H1 (cell line): Measurements from ENCODE around the gene CAPZA2. TPM values are rescaled to one million over a fixed set of nuclear protein-coding genes. Genes with fewer than 3 reads are reported as not detected.

ENCODE experiments used
- CTCF ChIA-PET: fragments of 300-600 bp; sonication (Branson Sonifier 250); formaldehyde crosslinking; loops from one replicate; lab custom pipeline; 2021; ENCODE audit not compliant: partially characterized antibody; lab: Charles Lee
- POLR2A ChIA-PET: fragments of 300-600 bp; sonication (Branson Sonifier 250); formaldehyde crosslinking; loops from one replicate; lab custom pipeline; 2021; ENCODE audit warnings: inconsistent platforms; ENCODE audit not compliant: partially characterized antibody; lab: Charles Lee
- DNase-seq, 2 experiments: peaks; one replicate each; pipeline versions ENCODE4 v3.0.0 to v3.0.0-alpha.2; 2010 to 2022; ENCODE audit warnings: low spot score in 2 of 2, low read depth in 1 of 2, mixed read lengths in 1 of 2
- FAIRE-seq: peaks from 2 replicates; lab custom pipeline; 2011; peaks lifted over from hg19 to GRCh38; lab: Jason Lieb, UNC
- H2AFZ ChIP-seq: 2 replicates; pipeline ENCODE4 v1.8.1; 2012; ENCODE audit warnings: low read length, inconsistent platforms
- H2AK5ac ChIP-seq: 2 replicates; pipeline ENCODE4 v1.6.1; 2013; ENCODE audit warnings: low read depth, low read length
- H2BK120ac ChIP-seq: replicated peaks from 2 replicates; pipeline ENCODE3; 2013; ENCODE audit warnings: low read depth, low read length, inconsistent platforms
- H2BK12ac ChIP-seq: 2 replicates; pipeline ENCODE4 v1.6.1; 2013; ENCODE audit warnings: low read depth, low read length
- H2BK15ac ChIP-seq: 2 replicates; pipeline ENCODE4 v1.6.1; 2013; ENCODE audit warnings: low read length
- H2BK20ac ChIP-seq: 2 replicates; pipeline ENCODE4 v1.6.1; 2013; ENCODE audit warnings: low read length
- H2BK5ac ChIP-seq: 2 replicates; pipeline ENCODE4 v1.6.1; 2013; ENCODE audit warnings: low read depth, low read length
- H3K14ac ChIP-seq: 2 replicates; pipeline ENCODE4 v1.6.1; 2013; ENCODE audit warnings: inconsistent platforms; ENCODE audit not compliant: insufficient read length
- H3K18ac ChIP-seq: 2 replicates; pipeline ENCODE4 v1.6.1; 2013; ENCODE audit warnings: low read length; ENCODE audit errors: extremely low read depth
- H3K23ac ChIP-seq: 2 replicates; pipeline ENCODE4 v1.6.1; 2013; ENCODE audit warnings: inconsistent platforms; ENCODE audit not compliant: insufficient read length
- H3K23me2 ChIP-seq: 2 replicates; pipeline ENCODE4 v1.6.1; 2013; ENCODE audit warnings: low read depth, low read length
- H3K27ac ChIP-seq: 2 replicates; pipeline ENCODE4 v1.6.1; 2011; ENCODE audit warnings: low read depth, low read length, inconsistent platforms
- H3K27me3 ChIP-seq, 4 experiments: replicated peaks in 1 of 4; 1 replicate in 1 of 4; 2 replicates in 3 of 4; pipeline versions ENCODE4 v1.6.1 to v1.8.1; 2011 to 2013; ENCODE audit warnings: low read length in 3 of 4, mild to moderate bottlenecking in 3 of 4, inconsistent platforms in 2 of 4, mixed read lengths in 2 of 4, moderate library complexity in 1 of 4; ENCODE audit not compliant: control insufficient read depth in 3 of 4, insufficient read depth in 3 of 4; ENCODE audit errors: extremely low read depth in 1 of 4
- H3K36me3 ChIP-seq, 4 experiments: 2 replicates each; pipeline versions ENCODE4 v1.6.1 to v1.8.1; 2011 to 2013; ENCODE audit warnings: mild to moderate bottlenecking in 4 of 4, low read length in 3 of 4, moderate library complexity in 2 of 4, control low read depth in 1 of 4, inconsistent platforms in 1 of 4; ENCODE audit not compliant: insufficient read depth in 4 of 4, control insufficient read depth in 2 of 4
- H3K4ac ChIP-seq: replicated peaks from 2 replicates; pipeline ENCODE3; 2013; ENCODE audit warnings: low read length, low read depth, mixed read lengths, inconsistent platforms; ENCODE audit not compliant: insufficient read length
- H3K4me1 ChIP-seq, 4 experiments: replicated peaks in 1 of 4; 1 replicate in 1 of 4; 2 replicates in 3 of 4; pipeline versions ENCODE4 v1.6.1 to v1.8.1; 2011 to 2013; ENCODE audit warnings: low read length in 3 of 4, inconsistent platforms in 2 of 4, mixed read lengths in 1 of 4; ENCODE audit not compliant: insufficient read depth in 4 of 4, control insufficient read depth in 3 of 4
- H3K4me2 ChIP-seq, 2 experiments: 2 replicates each; pipeline versions ENCODE4 v1.6.1 to v1.8.1; 2011 to 2013; ENCODE audit warnings: low read depth in 2 of 2, low read length in 2 of 2, control low read depth in 1 of 2, inconsistent platforms in 1 of 2, mild to moderate bottlenecking in 1 of 2; ENCODE audit not compliant: insufficient read depth in 1 of 2
- H3K4me3 ChIP-seq, 4 experiments: fragments of 200-600, 300-600 bp in 1 of 4; sonication (generic), shearing (Covaris generic), sonication (Bioruptor Twin) in 1 of 4; 2 replicates each; pipeline versions ENCODE4 v1.5.1 to v1.8.1; 2011 to 2016; ENCODE audit warnings: low read length in 4 of 4, low read depth in 3 of 4, control low read depth in 2 of 4, inconsistent platforms in 2 of 4, mild to moderate bottlenecking in 2 of 4, mixed read lengths in 1 of 4, moderate library complexity in 1 of 4; ENCODE audit not compliant: insufficient read depth in 2 of 4; ENCODE audit errors: extremely low read depth in 1 of 4
- H3K56ac ChIP-seq: replicated peaks from 2 replicates; pipeline ENCODE3; 2013; ENCODE audit warnings: low read depth, mild to moderate bottlenecking, mixed read lengths, low read length, inconsistent platforms; ENCODE audit not compliant: insufficient read length
- H3K79me1 ChIP-seq: 2 replicates; pipeline ENCODE4 v1.6.1; 2013; ENCODE audit warnings: low read depth, low read length, control low read depth
- H3K79me2 ChIP-seq, 2 experiments: 2 replicates each; pipeline versions ENCODE4 v1.6.1 to v1.8.1; 2012 to 2013; ENCODE audit warnings: low read length in 2 of 2, mild to moderate bottlenecking in 2 of 2, inconsistent platforms in 1 of 2; ENCODE audit not compliant: insufficient read depth in 2 of 2, control insufficient read depth in 1 of 2
- H3K9ac ChIP-seq, 4 experiments: replicated peaks in 1 of 4; 1 replicate in 1 of 4; 2 replicates in 3 of 4; pipeline versions ENCODE4 v1.6.1 to v1.8.1; 2011 to 2013; ENCODE audit warnings: low read depth in 3 of 4, low read length in 3 of 4, control low read depth in 2 of 4, mild to moderate bottlenecking in 2 of 4, moderate library complexity in 2 of 4, inconsistent platforms in 1 of 4; ENCODE audit errors: extremely low read depth in 1 of 4
- H3K9me3 ChIP-seq, 2 experiments: 2 replicates each; pipeline versions ENCODE4 v1.6.1 to v1.8.1; 2012 to 2013; ENCODE audit warnings: mild to moderate bottlenecking in 2 of 2, moderate library complexity in 2 of 2, control low read depth in 1 of 2, inconsistent platforms in 1 of 2, low read depth in 1 of 2, low read length in 1 of 2, mixed read lengths in 1 of 2; ENCODE audit not compliant: insufficient read depth in 2 of 2
- H4K20me1 ChIP-seq, 2 experiments: replicated peaks in 1 of 2; 2 replicates each; pipeline versions ENCODE3 to v1.8.1; 2011 to 2013; ENCODE audit warnings: inconsistent platforms in 2 of 2, low read length in 2 of 2, mild to moderate bottlenecking in 1 of 2; ENCODE audit not compliant: insufficient read depth in 2 of 2, control insufficient read depth in 1 of 2
- H4K5ac ChIP-seq: 2 replicates; pipeline ENCODE4 v1.6.1; 2013; ENCODE audit warnings: low read length, low read depth, mixed read lengths, inconsistent platforms; ENCODE audit not compliant: insufficient read length
- H4K8ac ChIP-seq: 2 replicates; pipeline ENCODE4 v1.8.0; 2013; ENCODE audit warnings: mild to moderate bottlenecking, moderate library complexity, low read length, inconsistent platforms; ENCODE audit not compliant: insufficient read depth; ENCODE audit errors: extremely low read depth
- H4K91ac ChIP-seq: replicated peaks from 2 replicates; pipeline ENCODE3; 2013; ENCODE audit warnings: low read length, mixed read lengths, inconsistent platforms; ENCODE audit not compliant: insufficient read length
- ATF2 ChIP-seq: IDR thresholded peaks from 2 replicates; pipeline ENCODE4 v1.6.1; 2012; ENCODE audit warnings: low read length, inconsistent platforms
- ATF3 ChIP-seq: IDR thresholded peaks from 2 replicates; pipeline ENCODE4 v1.6.1; 2011; ENCODE audit warnings: low read depth, mild to moderate bottlenecking, low read length; ENCODE audit not compliant: insufficient read depth
- BACH1 ChIP-seq: IDR thresholded peaks from 2 replicates; pipeline ENCODE4 v1.6.1; 2012; ENCODE audit warnings: low read length, improper control_type of control experiment
- E2F6 ChIP-seq: IDR thresholded peaks from 2 replicates; pipeline ENCODE4 v1.6.1; 2012; ENCODE audit warnings: inconsistent platforms
- KDM1A ChIP-seq: fragments of 200-600, 300-600 bp; sonication (generic); IDR thresholded peaks from 2 replicates; pipeline ENCODE4 v1.7.1; 2016; ENCODE audit warnings: mild to moderate bottlenecking, low read length, borderline replicate concordance
- POU5F1 ChIP-seq: IDR thresholded peaks from 2 replicates; pipeline ENCODE4 v1.6.1; 2011; ENCODE audit warnings: low read depth, mild to moderate bottlenecking, low read length, moderate library complexity
- RNF2 ChIP-seq: fragments of 200-900, 300-1000 bp; sonication (generic); IDR thresholded peaks from 2 replicates; pipeline ENCODE4 v1.7.1; 2016; ENCODE audit warnings: borderline replicate concordance, low read depth, mild to moderate bottlenecking, antibody characterized with exemption, low read length; ENCODE audit not compliant: poor library complexity, severe bottlenecking; ENCODE audit errors: missing control alignments
- SP1 ChIP-seq: IDR thresholded peaks from 2 replicates; pipeline ENCODE4 v1.6.1; 2011; ENCODE audit warnings: low read depth, low read length
- TCF12 ChIP-seq: IDR thresholded peaks from 2 replicates; pipeline ENCODE4 v1.6.1; 2011; ENCODE audit warnings: low read depth, mild to moderate bottlenecking, low read length
- ZNF274 ChIP-seq: IDR thresholded peaks from 2 replicates; pipeline ENCODE4 v1.7.0; 2012; ENCODE audit warnings: low read length, borderline replicate concordance; ENCODE audit errors: extremely low read depth
- WGBS, 2 experiments: shearing (Covaris generic) in 1 of 2; methylation state at CpG; one replicate each; pipeline versions ENCODE4 v1.1.6 to v1.1.7; 2013 to 2015; ENCODE audit warnings: low lambda C conversion rate in 2 of 2, mixed read lengths in 2 of 2, inconsistent platforms in 1 of 2, low coverage in 1 of 2, missing lambda C conversion rate in 1 of 2; ENCODE audit not compliant: insufficient replicate concordance in 2 of 2, insufficient coverage in 1 of 2, insufficient read length in 1 of 2; ENCODE audit errors: extremely low coverage in 1 of 2, missing lambda C conversion rate in 1 of 2; 5-methylcytosine and 5-hydroxymethylcytosine counted together
- polyA plus RNA-seq, 7 experiments: library from polyadenylated mRNA; depleted of rRNA in 3 of 7; stranded (reverse) in 5 of 7; unstranded in 2 of 7; fragments of >200 nt in 5 of 7; fragments of 200-250 nt in 2 of 7; gene quantifications; 1 replicate in 5 of 7; 2 replicates in 1 of 7; 4 replicates in 1 of 7; pipeline versions ENCODE4 v1.2.1 to v1.2.3, GENCODE V29; 2011 to 2013; ENCODE audit warnings: missing spikeins in 2 of 7, mixed read lengths in 2 of 7
- total RNA-seq: library from RNA; stranded (reverse); fragmentation: NEBNext Ultra II Directional; extraction: Animal tissue kit (Norgen Biotek cat#: 25700); gene quantifications from 2 replicates; pipeline ENCODE4 v1.2.1, GENCODE V29; 2021

CAPZA2 gene
- total and polyA plus RNA-seq, 2 of the 8 experiments (the other 6 are each of a cell fraction or from before 2014, with no cell fraction given), result 33.2 to 145 TPM

- DNase-seq (no peak), FAIRE-seq (no peak)
- no peak overlapping the region for H3K9ac ChIP-seq
- H3K56ac ChIP-seq, result no peak overlapping the region
- POLR2A ChIA-PET, result interaction anchor here (1.7 kb wide), 1 partner anchor 8 kb away, joined by 6 read pairs; no protein-coding TSS in a partner anchor
- no peak overlapping the region for H4K5ac ChIP-seq
- no peaks in the 10 kb centered on the region for H3K4me1 ChIP-seq
- H3K27ac ChIP-seq, result no peak overlapping the region
- no peak overlapping the region for H3K4me3 ChIP-seq
- H2BK12ac ChIP-seq, result no peak overlapping the region
- no peak overlapping the region for H3K4me2 ChIP-seq
- no peak overlapping the region for H2BK120ac ChIP-seq
- no peak overlapping the region for H2BK20ac ChIP-seq
- 92% methylated on average over 1 of the region's 1 CpG; no CpG with 5 or more reads in 1 of the 2 experiments for WGBS, 2 experiments
- H4K20me1 ChIP-seq, result no peaks in the 10 kb centered on the region
- no peak overlapping the region for H2BK15ac ChIP-seq
- H3K4ac ChIP-seq, result no peak overlapping the region
- no peak overlapping the region for H4K91ac ChIP-seq
- H3K9me3 ChIP-seq, result no peaks in the 10 kb centered on the region
- H3K36me3 ChIP-seq, result peaks cover 0 to 68% (median 29%) of the 10 kb centered on the region in 4 experiments; a peak in 6 of 8 replicates
- no peak overlapping the region for H2AFZ ChIP-seq
- H3K79me1 ChIP-seq, result no peaks in the 10 kb centered on the region
- H3K23me2 ChIP-seq, result no peaks in the 10 kb centered on the region
- no peaks in the 10 kb centered on the region; a peak in 1 of 4 replicates for H3K79me2 ChIP-seq
- no peaks in the 10 kb centered on the region for H3K27me3 ChIP-seq
- CTCF ChIA-PET, result interaction anchor here (0.6 to 5.3 kb wide), 2 partner anchors 17 to 23 kb away, joined by 3 to 24 read pairs; no protein-coding TSS in a partner anchor
- no peak overlapping the region for H2AK5ac ChIP-seq
- H3K14ac ChIP-seq, result no peak overlapping the region
- H3K23ac ChIP-seq, result no peak overlapping the region
- no peak overlapping the region for H4K8ac ChIP-seq
- no peak overlapping the region for H3K18ac ChIP-seq
- no peak overlapping the region for H2BK5ac ChIP-seq
- TF ChIP-seq TCF12 (no peak), KDM1A (no peak), ATF3 (no peak), SP1 (no peak), E2F6 (no peak), POU5F1 (no peak), ZNF274 (no peak), RNF2 (no peak), ATF2 (no peak), BACH1 (no peak)
These were observed 50.0 kb downstream of the CAPZA2 start for GRCh38 chr7:116912269-116912909.
